Mesothelial cell of epicardium (in vitro differentiated cells): ENCODE data around the gene ELMOD1. TPM values are rescaled to one million over a fixed set of nuclear protein-coding genes. Genes with fewer than 3 reads are reported as not detected.

Experiments used
- DNase-seq, 2 experiments: peaks; one replicate each; pipeline ENCODE4 v3.0.0; 2021; ENCODE audit warnings: low spot score in 2 of 2; ENCODE audit not compliant: unreplicated experiment in 2 of 2
- H3K27ac Mint-ChIP-seq: 2 replicates; pipeline ENCODE4 v1.8.0; 2021; ENCODE audit warnings: mixed read lengths
- H3K27me3 Mint-ChIP-seq: 2 replicates; pipeline ENCODE4 v1.8.0; 2021; ENCODE audit warnings: low read depth, mixed read lengths
- H3K36me3 Mint-ChIP-seq: 2 replicates; pipeline ENCODE4 v1.8.0; 2021; ENCODE audit warnings: mixed read lengths
- H3K4me1 Mint-ChIP-seq: 2 replicates; pipeline ENCODE4 v1.8.0; 2021; ENCODE audit warnings: mixed read lengths
- H3K4me3 Mint-ChIP-seq: 2 replicates; pipeline ENCODE4 v1.8.0; 2021; ENCODE audit warnings: mild to moderate bottlenecking, moderate library complexity, mixed read lengths
- H3K9me3 Mint-ChIP-seq: 2 replicates; pipeline ENCODE4 v1.8.0; 2021; ENCODE audit warnings: mixed read lengths
- total RNA-seq: library from RNA; stranded (reverse); gene quantifications from 3 replicates; pipeline ENCODE4 v1.2.1, GENCODE V29; 2021
- TF ChIP-seq, protein P1 (sequence below): fragments of 200-600 bp; sonication (generic); IDR thresholded peaks from one replicate; pipeline ENCODE4 v1.5.0; 2021; ENCODE audit warnings: antibody characterized with exemption; ENCODE audit not compliant: unreplicated experiment

ELMOD1 gene
- total RNA-seq, 1 donor from 2014 or later, result 0.69 TPM

DNA sequence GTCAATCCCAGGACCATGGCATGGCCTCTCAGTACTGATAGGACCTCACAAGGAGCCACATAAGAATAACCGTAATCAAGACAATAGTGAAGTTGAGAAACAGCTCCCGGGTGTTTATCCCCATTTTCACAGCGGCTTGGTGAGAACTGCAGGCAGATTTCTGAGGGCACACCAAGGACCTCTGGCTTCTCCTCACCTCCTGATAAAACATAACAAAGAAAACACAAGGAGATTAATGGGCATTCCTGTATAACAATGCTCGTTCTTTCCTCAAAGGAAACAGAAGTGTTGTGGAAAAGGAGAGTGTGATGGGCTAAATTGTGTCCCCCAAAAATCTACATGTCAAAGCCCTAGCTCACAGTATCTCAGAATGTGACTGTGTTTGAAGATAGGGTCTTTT is 116.9 kb downstream of the ELMOD1 start:
- no peak overlapping the region for H3K27ac Mint-ChIP-seq
- no peak for DNase-seq
- H3K27me3 Mint-ChIP-seq, result peaks cover 8% of the 10 kb centered on the region
- no peaks in the 10 kb centered on the region for H3K36me3 Mint-ChIP-seq
- H3K4me3 Mint-ChIP-seq, result no peak overlapping the region
- no peaks in the 10 kb centered on the region for H3K9me3 Mint-ChIP-seq
- TF ChIP-seq, protein P1, sequence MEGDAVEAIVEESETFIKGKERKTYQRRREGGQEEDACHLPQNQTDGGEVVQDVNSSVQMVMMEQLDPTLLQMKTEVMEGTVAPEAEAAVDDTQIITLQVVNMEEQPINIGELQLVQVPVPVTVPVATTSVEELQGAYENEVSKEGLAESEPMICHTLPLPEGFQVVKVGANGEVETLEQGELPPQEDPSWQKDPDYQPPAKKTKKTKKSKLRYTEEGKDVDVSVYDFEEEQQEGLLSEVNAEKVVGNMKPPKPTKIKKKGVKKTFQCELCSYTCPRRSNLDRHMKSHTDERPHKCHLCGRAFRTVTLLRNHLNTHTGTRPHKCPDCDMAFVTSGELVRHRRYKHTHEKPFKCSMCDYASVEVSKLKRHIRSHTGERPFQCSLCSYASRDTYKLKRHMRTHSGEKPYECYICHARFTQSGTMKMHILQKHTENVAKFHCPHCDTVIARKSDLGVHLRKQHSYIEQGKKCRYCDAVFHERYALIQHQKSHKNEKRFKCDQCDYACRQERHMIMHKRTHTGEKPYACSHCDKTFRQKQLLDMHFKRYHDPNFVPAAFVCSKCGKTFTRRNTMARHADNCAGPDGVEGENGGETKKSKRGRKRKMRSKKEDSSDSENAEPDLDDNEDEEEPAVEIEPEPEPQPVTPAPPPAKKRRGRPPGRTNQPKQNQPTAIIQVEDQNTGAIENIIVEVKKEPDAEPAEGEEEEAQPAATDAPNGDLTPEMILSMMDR, result no peak
- H3K4me1 Mint-ChIP-seq, result peaks cover 7% of the 10 kb centered on the region

DNA sequence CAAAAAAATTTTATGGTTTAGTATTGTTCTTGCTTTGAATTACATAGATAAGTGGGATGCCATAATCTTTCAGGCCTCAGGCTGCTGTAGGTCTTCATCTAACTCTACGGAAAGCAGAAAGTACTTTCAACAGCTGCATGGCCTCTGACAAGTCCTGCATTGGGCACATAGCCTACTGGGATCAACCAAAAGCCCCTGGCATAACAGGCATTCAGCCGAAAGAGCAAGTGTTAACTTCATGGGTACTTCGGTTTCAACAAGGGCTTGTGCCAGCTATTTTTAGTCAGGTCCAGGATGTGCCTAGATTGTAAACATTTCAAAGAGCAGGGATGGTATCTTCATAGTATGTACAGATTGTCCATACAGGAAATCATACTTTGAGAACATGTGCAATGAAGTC is 117.8 kb downstream of the ELMOD1 start:
- Mint-ChIP-seq H3K27me3 (peaks cover 10% of the 10 kb centered on the region), H3K4me3 (no peak overlapping the region), H3K36me3 (no peaks in the 10 kb centered on the region), H3K4me1 (peaks cover 7% of the 10 kb centered on the region), H3K27ac (no peak overlapping the region), H3K9me3 (no peaks in the 10 kb centered on the region)
- TF ChIP-seq, protein P1, result no peak
- DNase-seq, result no peak

DNA sequence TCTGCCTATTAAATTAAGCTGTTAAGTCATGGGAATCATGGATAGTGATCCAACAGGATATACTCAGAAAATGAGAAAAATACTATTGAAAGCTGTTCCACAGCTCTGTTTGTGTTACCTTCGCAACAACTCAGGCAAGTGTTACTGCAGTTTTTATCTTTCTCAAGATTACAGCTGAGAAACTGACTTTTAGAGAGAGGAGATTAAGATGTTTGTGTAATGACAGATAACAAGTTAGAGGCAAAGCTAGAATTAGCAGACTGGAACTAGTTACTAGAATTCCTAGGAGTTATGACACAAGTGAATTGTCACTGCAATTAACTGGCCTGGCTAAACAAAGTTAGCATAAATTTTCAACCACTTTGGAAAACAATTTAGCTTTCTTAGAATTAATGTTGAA is 119.4 kb downstream of the ELMOD1 start:
- Mint-ChIP-seq H3K36me3 (no peaks in the 10 kb centered on the region), H3K4me1 (peaks cover 7% of the 10 kb centered on the region), H3K27ac (no peak overlapping the region), H3K4me3 (no peak overlapping the region), H3K27me3 (peaks cover 10% of the 10 kb centered on the region), H3K9me3 (no peaks in the 10 kb centered on the region)
- TF ChIP-seq, protein P1, result no peak
- DNase-seq, result no peak

DNA sequence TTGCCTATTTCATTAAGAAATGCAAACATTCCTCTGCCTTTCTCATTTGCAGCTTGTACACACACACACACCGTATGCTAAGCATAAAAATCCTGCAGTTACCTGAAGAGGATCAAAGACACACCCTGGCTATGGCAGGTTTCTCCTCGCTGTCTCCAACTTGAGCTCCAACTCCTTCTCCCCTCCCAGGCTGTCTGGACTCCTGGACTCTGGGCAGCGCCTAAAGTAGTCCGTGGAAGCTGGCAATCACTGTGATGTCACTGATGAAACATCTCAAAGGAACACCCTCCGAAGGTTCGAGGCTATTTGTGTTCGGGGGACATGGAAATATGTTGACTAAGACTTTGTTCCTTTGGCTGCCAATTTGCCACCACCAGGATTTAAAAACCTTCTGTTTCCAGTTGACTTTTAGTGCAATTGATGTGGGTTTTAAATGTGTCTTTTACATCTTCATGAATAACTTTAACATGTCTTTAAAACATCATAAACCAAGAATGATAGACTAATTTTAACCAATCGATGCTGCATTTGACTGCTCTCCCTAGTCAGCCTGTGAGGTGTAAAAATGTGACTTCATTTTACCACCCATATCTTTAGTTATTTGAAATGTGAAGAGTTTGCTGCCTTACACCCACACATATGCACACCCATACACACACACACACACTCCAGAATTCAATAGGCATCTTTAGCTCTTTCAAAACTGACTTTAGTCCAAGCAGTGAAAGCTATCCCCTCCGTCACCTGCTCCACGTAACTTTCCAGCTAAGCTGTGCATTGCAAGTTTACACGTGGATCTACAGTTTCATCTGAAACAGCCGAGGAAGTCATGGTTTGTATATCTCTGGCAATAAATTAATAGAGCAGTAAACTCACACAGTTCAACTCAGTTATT is 121.2 kb downstream of the ELMOD1 start, which contains the start of gene SLN:
Gene SLN, minus strand, starts transcription at position 196 of the 895 bp plus-strand sequence.
- Mint-ChIP-seq H3K4me1 (peaks cover 7% of the 10 kb centered on the region), H3K27me3 (peaks cover 10% of the 10 kb centered on the region), H3K4me3 (no peak within 1 kb of the TSS), H3K9me3 (peaks cover 6% of the 10 kb centered on the region), H3K36me3 (no peaks in the 10 kb centered on the region), H3K27ac (no peak within 1 kb of the TSS)
- DNase-seq, result no peak
- TF ChIP-seq, protein P1, result no peak

DNA sequence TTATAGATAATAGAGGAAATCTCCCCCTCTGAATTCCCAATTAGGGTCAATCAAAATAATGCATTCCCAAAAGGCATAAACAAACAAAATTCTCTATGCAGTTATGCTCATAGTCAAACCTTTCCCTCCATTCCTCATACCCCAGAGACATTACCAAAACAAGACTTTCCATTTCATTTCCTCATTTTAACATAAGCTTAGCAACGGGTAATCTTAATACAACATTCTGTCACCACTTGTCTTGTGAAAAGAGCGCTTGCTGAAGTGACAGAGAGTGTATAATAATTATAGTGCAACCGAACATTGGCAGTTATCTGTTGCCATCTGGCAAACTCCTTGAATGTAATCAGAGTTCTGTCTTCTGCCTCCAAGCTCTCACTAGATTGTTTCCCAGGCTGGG is 122.1 kb downstream of the ELMOD1 start:
- H3K27me3 Mint-ChIP-seq, result peaks cover 10% of the 10 kb centered on the region
- H3K4me3 Mint-ChIP-seq, result no peak overlapping the region
- no peak overlapping the region for H3K27ac Mint-ChIP-seq
- TF ChIP-seq, protein P1, result no peak
- H3K9me3 Mint-ChIP-seq, result peaks cover 6% of the 10 kb centered on the region
- peaks cover 7% of the 10 kb centered on the region for H3K4me1 Mint-ChIP-seq
- no peak for DNase-seq
- H3K36me3 Mint-ChIP-seq, result no peaks in the 10 kb centered on the region

Other genes starting within 250 kb of the ELMOD1 start
- gene CWF19L2, start 133.3 kb upstream of the ELMOD1 start, total RNA-seq, result 15.9 to 18.0 TPM (median 17.1 TPM) in 3 replicates
- 5.5 to 7.2 TPM (median 7.1 TPM) in 3 replicates for gene ALKBH8, start 25.4 kb upstream of the ELMOD1 start, total RNA-seq
- not detected in 3 replicates for gene SLN, start 120.9 kb downstream of the ELMOD1 start, total RNA-seq